Omental fat pad (tissue), 4 donors: ENCODE measurements around the gene CD300H. TPM values are rescaled to one million over a fixed set of nuclear protein-coding genes. Genes with fewer than 3 reads are reported as not detected.

ENCODE experiments used
- ATAC-seq: fragments of 150-250 bp; one replicate; pipeline ENCODE4 v1.9.1; 2016; ENCODE audit warnings: mild to moderate bottlenecking, moderate library complexity; ENCODE audit not compliant: low FRiP score
- DNase-seq: peaks from one replicate; pipeline ENCODE4 v3.0.0-alpha.2; 2019; ENCODE audit warnings: low spot score
- total RNA-seq, 4 donors: library from RNA; depleted of rRNA; stranded (reverse); fragments of >200 nt; gene quantifications; one replicate each; pipeline ENCODE4 v1.1.0, GENCODE V29; 2016
- TF ChIP-seq, protein P1 (sequence below), 3 donors: fragments of 450-650 bp; IDR thresholded peaks; one replicate each; pipeline ENCODE4 v1.5.1; 2016 to 2017; ENCODE audit warnings: antibody characterized with exemption in 3 of 3, mild to moderate bottlenecking in 3 of 3, moderate library complexity in 2 of 3

Gene CD300H
- total RNA-seq, 4 donors from 2014 or later: not detected

DNA sequence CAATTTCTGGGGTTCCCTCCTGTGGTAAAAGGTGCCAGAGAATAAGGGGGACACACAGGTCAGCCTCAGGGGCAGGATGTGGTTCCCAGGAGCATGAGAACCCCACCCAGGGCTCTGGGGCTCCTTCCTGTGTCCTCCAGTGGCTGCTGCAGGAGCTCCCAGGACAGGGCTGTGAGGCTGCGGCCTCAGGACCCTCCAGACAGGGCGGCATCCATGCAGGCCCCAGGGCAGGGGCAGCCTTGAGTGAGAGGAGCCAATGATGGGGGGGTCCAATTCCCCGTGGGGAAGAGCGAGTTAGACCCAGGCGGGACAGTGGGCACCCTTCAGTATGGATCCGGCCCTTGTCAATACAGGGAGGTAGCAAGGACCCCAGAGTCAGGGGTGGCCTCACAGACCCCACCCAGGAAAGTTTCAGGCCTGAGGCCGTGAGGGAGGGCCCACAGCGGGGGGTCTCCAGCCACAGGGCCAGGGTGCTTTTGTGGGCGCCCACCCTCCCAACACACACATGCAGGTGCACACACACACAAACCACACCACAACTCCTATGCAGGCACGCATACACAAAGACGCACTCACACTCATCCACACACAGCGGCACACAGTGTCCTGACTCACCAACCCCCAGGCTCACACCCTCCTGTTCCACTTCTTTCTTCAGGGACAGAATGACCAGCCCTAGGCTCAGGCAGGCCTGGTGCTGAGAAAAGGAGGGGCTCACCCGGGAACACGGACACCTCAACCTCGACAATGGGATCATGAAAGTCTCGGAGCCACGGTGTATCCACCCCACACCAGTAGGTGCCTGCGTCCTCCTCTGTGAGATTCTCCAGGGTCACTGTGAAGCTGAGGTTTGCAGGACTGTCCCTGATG, 23.2 kb downstream of the CD300H start:
- DNase-seq: no peak
- TF ChIP-seq, protein P1, sequence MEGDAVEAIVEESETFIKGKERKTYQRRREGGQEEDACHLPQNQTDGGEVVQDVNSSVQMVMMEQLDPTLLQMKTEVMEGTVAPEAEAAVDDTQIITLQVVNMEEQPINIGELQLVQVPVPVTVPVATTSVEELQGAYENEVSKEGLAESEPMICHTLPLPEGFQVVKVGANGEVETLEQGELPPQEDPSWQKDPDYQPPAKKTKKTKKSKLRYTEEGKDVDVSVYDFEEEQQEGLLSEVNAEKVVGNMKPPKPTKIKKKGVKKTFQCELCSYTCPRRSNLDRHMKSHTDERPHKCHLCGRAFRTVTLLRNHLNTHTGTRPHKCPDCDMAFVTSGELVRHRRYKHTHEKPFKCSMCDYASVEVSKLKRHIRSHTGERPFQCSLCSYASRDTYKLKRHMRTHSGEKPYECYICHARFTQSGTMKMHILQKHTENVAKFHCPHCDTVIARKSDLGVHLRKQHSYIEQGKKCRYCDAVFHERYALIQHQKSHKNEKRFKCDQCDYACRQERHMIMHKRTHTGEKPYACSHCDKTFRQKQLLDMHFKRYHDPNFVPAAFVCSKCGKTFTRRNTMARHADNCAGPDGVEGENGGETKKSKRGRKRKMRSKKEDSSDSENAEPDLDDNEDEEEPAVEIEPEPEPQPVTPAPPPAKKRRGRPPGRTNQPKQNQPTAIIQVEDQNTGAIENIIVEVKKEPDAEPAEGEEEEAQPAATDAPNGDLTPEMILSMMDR (IDR thresholded peaks at IDR 0.05): no peak
- no peak for ATAC-seq

GRCh38 chr17:74543406-74543805, 23.9 kb downstream of the CD300H start:
- ATAC-seq (no peak), DNase-seq (no peak)
- TF ChIP-seq, protein P1 (IDR thresholded peaks at IDR 0.05): no peak

- TF ChIP-seq, protein P1 (IDR thresholded peaks at IDR 0.05): no peak
- ATAC-seq (no peak), DNase-seq (no peak)
Measured at GRCh38 chr17:74542727-74543383, 24.5 kb downstream of the CD300H start.

DNA sequence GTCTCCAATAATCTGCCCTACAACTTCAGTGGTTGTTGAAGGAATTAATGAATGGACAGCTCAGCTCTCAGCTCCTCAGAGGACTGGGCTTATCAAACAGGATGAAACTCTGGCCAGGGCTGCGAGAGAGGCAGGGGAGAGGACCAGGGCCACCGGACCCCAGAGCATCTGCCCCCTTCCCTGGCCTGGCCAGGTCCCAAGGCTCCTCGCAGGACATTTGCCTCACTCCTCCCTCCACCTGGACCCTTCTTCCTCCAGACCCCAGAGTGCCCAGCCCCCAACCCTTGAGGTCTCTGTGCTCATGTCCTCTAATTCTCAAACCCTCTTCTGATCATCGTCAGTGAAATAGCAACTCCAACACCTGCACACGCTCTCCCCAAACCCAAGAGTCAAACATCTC, 25.1 kb downstream of the CD300H start:
- DNase-seq (no peak), ATAC-seq (no peak)
- TF ChIP-seq, protein P1 (IDR thresholded peaks at IDR 0.05): no peak

DNA sequence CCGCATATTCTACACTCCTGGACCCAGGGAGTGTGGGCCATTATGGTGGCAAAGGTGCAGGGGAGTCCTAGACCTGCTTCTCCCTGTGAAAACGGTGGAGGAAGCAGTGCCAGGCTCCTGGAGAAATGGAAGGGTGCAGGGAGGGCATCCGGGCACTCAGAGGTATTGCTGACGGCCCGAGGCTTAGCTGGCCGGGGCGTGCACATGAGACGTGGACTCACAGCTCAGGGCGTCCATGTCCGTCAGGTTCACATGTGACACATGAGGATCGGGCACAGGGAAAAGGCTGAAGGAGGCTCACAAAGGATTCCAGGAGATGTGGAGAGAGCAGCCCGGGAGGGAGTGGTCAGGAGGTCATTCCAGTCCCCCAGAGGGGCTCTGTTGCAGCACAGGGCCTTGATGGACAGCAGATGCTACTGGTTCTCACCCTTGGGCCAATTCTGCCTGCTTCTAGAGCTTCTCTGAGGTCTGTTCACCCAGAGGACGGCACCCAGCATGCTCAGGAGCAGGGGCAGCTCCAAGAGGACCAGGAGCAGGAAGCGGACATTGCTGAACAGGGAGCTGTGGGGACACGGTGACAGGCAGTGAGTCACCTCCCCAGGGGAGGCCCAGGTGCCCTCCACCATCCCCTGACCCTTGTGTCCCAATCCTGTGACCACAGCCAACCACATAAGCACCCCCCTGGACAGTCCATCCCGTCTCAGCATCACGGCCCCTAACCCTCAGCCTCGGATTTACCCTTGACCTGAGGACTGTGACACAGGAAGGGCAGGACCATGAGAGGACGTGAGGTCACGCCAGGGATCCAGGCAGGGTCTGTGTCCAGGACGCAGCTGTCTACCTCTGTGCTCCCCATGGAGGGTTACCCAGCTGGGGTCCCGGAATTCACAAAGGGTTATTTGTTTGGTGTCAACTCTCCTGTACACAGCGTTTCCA, 25.9 kb downstream of the CD300H start:
- TF ChIP-seq, protein P1 (IDR thresholded peaks at IDR 0.05): no peak
- ATAC-seq: no peak
- DNase-seq: no peak

GRCh38 chr17:74539281-74539820, 28.0 kb downstream of the CD300H start:
- TF ChIP-seq, protein P1 (IDR thresholded peaks at IDR 0.05): no peak
- DNase-seq (no peak), ATAC-seq (no peak)
